Activated T-helper 2 cell treated with anti-CD3 and anti-CD28 coated beads, Interferon-gamma antibody, Interleukin-2, Interleukin-4, amounts not matched to agents 10 μg/mL and 5 μg/mL and 100 μg/mL, durations not matched to agents 14 hours and 24 hours and 36 hours (primary cell): ENCODE measurements around the gene ADGRG4. TPM values are rescaled to one million over a fixed set of nuclear protein-coding genes. Genes with fewer than 3 reads are reported as not detected.

ENCODE experiments used
- DNase-seq: peaks from one replicate; pipeline ENCODE4 v3.0.0; 2021; ENCODE audit warnings: low spot score
- H3K27ac Mint-ChIP-seq: one replicate; pipeline ENCODE4 v1.8.0; 2021; ENCODE audit warnings: mixed read lengths
- H3K27me3 Mint-ChIP-seq: one replicate; pipeline ENCODE4 v1.8.0; 2021; ENCODE audit warnings: low read depth, mixed read lengths
- H3K36me3 Mint-ChIP-seq: one replicate; pipeline ENCODE4 v1.8.0; 2021; ENCODE audit warnings: low read depth, mixed read lengths
- H3K4me1 Mint-ChIP-seq: one replicate; pipeline ENCODE4 v1.8.0; 2021; ENCODE audit warnings: low read depth, mixed read lengths
- H3K4me3 Mint-ChIP-seq: one replicate; pipeline ENCODE4 v1.8.0; 2021; ENCODE audit warnings: low read depth, mild to moderate bottlenecking, moderate library complexity, mixed read lengths
- H3K9me3 Mint-ChIP-seq: one replicate; pipeline ENCODE4 v1.8.0; 2021; ENCODE audit warnings: mixed read lengths
- intact Hi-C: fragments of 100-400 bp; cut with micrococcal nuclease; formaldehyde crosslinking; loops from one replicate; pipeline ENCODE4 v1.15.1; 2023
- total RNA-seq: library from RNA; stranded (reverse); gene quantifications from 2 replicates; pipeline ENCODE4 v1.2.3, GENCODE V29; 2022

The ADGRG4 gene
- total RNA-seq, 1 donor from 2014 or later, result not detected

GRCh38 chrX:136456133-136456532 lies 155.4 kb downstream of the ADGRG4 start:
- Mint-ChIP-seq H3K9me3 (no peaks in the 10 kb centered on the region), H3K27me3 (no peaks in the 10 kb centered on the region), H3K27ac (no peak overlapping the region), H3K4me3 (no peak overlapping the region), H3K4me1 (no peaks in the 10 kb centered on the region), H3K36me3 (no peaks in the 10 kb centered on the region)
- DNase-seq, result no peak
- intact Hi-C loops, result no loop called here

GRCh38 chrX:136457303-136457917 lies 156.6 kb downstream of the ADGRG4 start:
- Mint-ChIP-seq H3K4me3 (no peak overlapping the region), H3K27ac (no peak overlapping the region), H3K9me3 (no peaks in the 10 kb centered on the region), H3K4me1 (no peaks in the 10 kb centered on the region), H3K36me3 (no peaks in the 10 kb centered on the region), H3K27me3 (peaks cover 2% of the 10 kb centered on the region)
- no peak for DNase-seq
- intact Hi-C loops, result no loop called here

- H3K36me3 Mint-ChIP-seq, result no peaks in the 10 kb centered on the region
- no peaks in the 10 kb centered on the region for H3K9me3 Mint-ChIP-seq
- DNase-seq, result no peak
- H3K4me1 Mint-ChIP-seq, result no peaks in the 10 kb centered on the region
- intact Hi-C loops, result no loop called here
- H3K27ac Mint-ChIP-seq, result no peak overlapping the region
- peaks cover 6% of the 10 kb centered on the region for H3K27me3 Mint-ChIP-seq
- H3K4me3 Mint-ChIP-seq, result no peak overlapping the region
These were observed 163.8 kb downstream of the ADGRG4 start for GRCh38 chrX:136464589-136464988.

Other genes starting within 250 kb of the ADGRG4 start
- 4.5 and 8.1 TPM in 2 replicates for gene FHL1, start 153.4 kb upstream of the ADGRG4 start, total RNA-seq
- gene MAP7D3, start 49.6 kb upstream of the ADGRG4 start, total RNA-seq, result 28.1 and 28.6 TPM in 2 replicates
- gene BRS3, start 187.0 kb downstream of the ADGRG4 start, total RNA-seq, result not detected in 2 replicates
- gene HTATSF1, start 196.6 kb downstream of the ADGRG4 start, total RNA-seq, result 43.8 and 47.3 TPM in 2 replicates
- not detected in 2 replicates for gene VGLL1, start 231.3 kb downstream of the ADGRG4 start, total RNA-seq